ENCODE measurements around the gene UTS2B.
A peak's percentile ranks its signal among the peaks of the same experiment; 100 is the strongest.

Gene UTS2B

GRCh38 chr3:191338177-191338488, 7.8 kb upstream of the UTS2B start:
- no peak overlapping the region for H3K4me3 ChIP-seq (replicated peaks; ENCODE audit: low read depth, low read length)
- no peak for TF ChIP-seq CTCF (IDR thresholded peaks at IDR 0.05; ENCODE audit: low read length, missing control alignments)
- no peak for DNase-seq (ENCODE audit: low read depth)

- no peak for DNase-seq (ENCODE audit: low read depth)
- no peak overlapping the region for H3K4me3 ChIP-seq (replicated peaks; ENCODE audit: low read depth, low read length)
- TF ChIP-seq CTCF (IDR thresholded peaks at IDR 0.05; ENCODE audit: low read length, missing control alignments): no peak
Measured at GRCh38 chr3:191336833-191337232, 6.5 kb upstream of the UTS2B start.

- DNase-seq (ENCODE audit: low read depth): no peak
- no peak overlapping the region for H3K4me3 ChIP-seq (replicated peaks; ENCODE audit: low read depth, low read length)
- no peak for TF ChIP-seq CTCF (IDR thresholded peaks at IDR 0.05; ENCODE audit: low read length, missing control alignments)
Measured at GRCh38 chr3:191334346-191334893, 4.1 kb upstream of the UTS2B start.

GRCh38 chr3:191333298-191333880, 3.1 kb upstream of the UTS2B start:
- no peak for DNase-seq (ENCODE audit: low read depth)
- TF ChIP-seq CTCF (IDR thresholded peaks at IDR 0.05; ENCODE audit: low read length, missing control alignments): no peak
- no peak overlapping the region for H3K4me3 ChIP-seq (replicated peaks; ENCODE audit: low read depth, low read length)

GRCh38 chr3:191331388-191331787, 1.1 kb upstream of the UTS2B start:
- H3K4me3 ChIP-seq (replicated peaks; ENCODE audit: low read depth, low read length): peak overlapping the region; percentile 76
- DNase-seq (ENCODE audit: low read depth): peak; percentile 54
- TF ChIP-seq CTCF (IDR thresholded peaks at IDR 0.05; ENCODE audit: low read length, missing control alignments): no peak

GRCh38 chr3:191330530-191331048, 263 bp upstream of the UTS2B start:
- TF ChIP-seq CTCF (IDR thresholded peaks at IDR 0.05; ENCODE audit: low read length, missing control alignments): no peak
- H3K4me3 ChIP-seq (replicated peaks; ENCODE audit: low read depth, low read length): peak overlapping the region; percentile 76
- DNase-seq (ENCODE audit: low read depth): peak; percentile 85

All from fibroblast of pulmonary artery (primary cell).